Erythroblast (primary cell): Measurements from ENCODE around the gene CCM2.

Experiments
- GATA1 ChIP-seq: IDR thresholded peaks from 2 replicates; pipeline ENCODE4 v1.6.1; 2011; ENCODE audit warnings: low read depth, mild to moderate bottlenecking, control low read depth, low read length, moderate library complexity
- POLR2A ChIP-seq: IDR thresholded peaks from 2 replicates; pipeline ENCODE4 v1.6.1; 2011; ENCODE audit warnings: mild to moderate bottlenecking, low read length

DNA sequence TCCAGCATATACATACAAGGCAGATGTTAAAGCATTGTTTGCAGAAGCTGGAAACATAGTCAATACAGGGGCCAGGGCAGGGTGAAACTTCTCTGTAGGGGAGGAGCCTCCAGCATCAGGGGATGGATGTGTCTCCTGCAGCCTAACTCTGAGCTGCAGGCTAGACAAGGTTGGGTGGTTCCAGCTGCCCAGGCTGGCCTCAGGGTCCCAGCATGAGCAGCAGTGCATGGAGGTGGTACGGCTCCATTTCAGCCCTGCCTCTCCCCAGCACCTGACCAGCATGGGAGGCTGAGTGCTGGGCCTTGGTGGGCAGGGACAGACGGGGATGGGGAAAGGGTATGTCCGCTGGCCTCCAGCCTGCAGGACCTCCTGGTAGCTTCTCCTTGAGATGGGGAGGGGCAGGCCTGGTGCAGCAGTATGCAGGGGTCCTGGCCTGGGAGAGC, 118.9 kb downstream of the CCM2 start:
- TF ChIP-seq POLR2A (no peak), GATA1 (no peak)
